CD4-positive, alpha-beta T cell treated with Interleukin-17A for 1 hour (primary cell): ENCODE measurements around the gene RIOK2.
"Not testable (repeated sequence)": the region's sequence is repeated elsewhere in the genome, so short reads cannot be mapped to it uniquely, and the experiment has no call there.

Experiments
- DNase-seq: peaks from one replicate; pipeline ENCODE4 v3.0.0-alpha.2; 2020

The RIOK2 gene

DNA sequence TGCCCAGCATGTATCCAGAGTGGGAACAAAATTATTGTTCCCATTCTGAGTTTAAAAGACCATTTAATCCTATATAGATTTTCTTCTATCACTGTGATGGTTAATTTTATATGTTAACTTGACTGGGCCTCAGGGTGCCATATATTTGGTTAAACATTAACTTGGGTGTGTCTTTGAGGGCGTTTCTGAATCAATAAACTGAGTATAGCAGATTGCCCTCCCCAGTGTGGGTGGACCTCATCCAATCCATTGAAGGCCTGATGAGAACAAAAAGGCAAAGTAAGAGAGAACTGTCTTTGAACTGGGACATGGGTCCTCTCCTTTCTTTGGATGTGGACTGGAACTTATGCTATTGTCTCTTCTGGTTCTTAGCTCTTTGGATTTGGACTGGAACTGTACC is 17.3 kb downstream of the RIOK2 start:
- no peak for DNase-seq

DNA sequence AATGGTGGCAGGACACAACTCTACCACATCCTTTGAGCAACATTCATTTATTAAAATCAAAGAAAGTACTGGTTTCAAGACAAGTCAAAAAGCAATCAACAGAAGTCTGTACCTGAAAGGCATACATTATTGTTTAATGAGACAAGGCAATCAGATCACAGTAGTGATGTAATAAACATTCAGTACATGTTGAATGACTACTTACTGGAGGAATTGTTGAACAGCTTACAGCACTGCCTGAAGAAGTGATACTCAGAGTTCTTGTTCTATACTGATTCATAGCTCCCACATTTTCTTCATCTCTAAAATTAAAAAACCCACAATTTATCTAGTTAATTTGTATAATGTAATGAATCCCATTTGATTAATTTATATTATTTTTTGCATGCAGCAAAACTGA is 18.2 kb downstream of the RIOK2 start:
- no peak for DNase-seq

DNA sequence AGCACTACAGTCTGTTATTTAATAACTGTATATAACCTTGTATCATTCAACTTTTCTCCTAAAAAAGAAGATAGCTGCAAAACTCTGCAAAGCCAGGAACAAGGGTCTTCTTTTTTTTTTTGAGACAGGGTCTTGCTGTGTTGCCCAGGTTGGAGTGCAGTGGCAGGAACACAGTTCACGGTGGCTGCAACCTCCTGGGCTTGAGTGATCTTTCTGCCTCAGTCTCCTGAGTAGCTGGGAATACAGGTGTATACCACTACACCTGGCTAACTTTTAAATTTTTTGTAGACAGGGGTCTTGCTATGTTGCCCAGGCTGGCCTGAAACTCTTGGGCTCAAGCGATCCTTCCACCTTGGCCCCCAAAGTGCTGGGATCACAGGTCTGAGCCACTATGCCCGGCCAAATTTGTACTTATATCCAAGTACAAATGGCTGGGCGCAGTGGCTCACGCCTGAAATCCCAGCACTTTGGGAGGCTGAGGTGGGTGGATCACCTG is 19.2 kb downstream of the RIOK2 start:
- no peak for DNase-seq

DNA sequence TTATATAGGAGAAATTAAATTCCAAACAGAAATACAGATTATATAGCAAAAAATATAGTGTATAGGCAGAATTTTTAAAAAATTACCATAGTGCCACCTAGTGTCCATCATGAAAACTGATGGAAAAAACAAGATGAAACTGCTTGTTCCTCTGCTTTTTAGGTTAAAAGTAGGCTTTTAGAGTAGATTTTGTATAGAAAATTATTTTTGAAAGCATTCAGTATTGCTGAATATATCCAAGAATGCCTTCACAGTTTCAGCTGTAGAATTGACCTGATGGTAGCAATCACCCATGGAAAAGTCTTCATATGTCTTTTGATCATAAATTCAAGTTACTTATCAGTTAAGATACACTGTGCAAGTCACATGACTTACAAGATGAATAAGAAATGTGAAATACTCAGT is 19.7 kb downstream of the RIOK2 start:
- DNase-seq, result peak; percentile 54

DNA sequence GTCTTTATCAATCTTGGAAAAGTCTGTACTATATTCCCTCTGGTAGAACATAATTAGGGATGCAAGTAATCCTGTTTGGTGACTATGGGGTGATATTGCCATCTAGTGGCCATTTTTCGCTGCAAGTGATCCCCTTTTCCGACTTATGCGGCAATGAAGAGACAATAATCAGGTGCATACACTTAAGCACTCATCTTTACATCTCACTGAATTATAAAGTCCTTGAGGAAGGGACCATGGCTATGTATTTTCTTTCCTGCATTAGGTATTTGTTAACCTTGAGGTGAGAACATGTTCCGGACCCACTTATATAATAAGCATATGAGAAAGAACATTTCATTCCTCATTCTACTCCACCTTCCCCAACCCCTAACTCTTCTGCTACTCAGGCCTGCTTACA is 21.0 kb downstream of the RIOK2 start:
- DNase-seq, result peak; percentile 70

DNA sequence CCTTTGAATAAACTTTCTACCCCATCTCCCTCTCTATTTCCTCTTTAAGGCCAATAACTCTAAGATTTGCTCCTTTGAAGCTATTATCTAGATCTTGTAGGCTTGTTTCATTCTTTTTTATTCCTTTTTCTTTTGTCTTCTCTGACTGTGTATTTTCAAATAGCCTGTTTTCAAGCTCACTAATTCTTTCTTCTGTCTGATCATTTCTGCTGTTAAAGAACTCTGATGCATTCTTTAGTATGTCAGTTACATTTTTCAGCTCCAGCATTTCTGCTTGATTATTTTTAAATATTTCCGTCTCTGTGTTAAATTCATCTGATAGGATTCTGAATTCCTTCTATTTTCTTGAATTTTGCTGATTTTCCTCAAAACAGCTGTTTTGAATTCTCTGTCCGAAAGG is 25.4 kb downstream of the RIOK2 start:
- DNase-seq, result no peak

DNA sequence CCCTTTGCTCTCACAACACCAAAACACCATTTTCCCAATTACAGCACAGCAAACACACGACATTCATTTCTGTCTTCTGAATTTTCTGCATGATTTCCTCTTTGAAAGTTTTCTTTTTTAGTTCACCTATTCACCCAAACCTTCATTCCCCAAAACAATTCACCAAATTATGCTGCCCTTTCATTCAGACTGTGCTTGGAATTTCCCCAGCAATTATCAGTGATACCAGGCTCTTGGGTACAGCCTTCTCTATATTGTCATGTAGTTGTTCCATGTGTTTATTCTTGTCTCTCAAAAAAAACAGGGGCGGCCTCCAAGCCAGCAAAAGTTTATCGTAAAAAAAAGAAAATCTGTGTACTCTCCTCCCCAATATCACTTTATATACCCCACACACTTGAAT is 31.7 kb downstream of the RIOK2 start:
- no peak for DNase-seq

DNA sequence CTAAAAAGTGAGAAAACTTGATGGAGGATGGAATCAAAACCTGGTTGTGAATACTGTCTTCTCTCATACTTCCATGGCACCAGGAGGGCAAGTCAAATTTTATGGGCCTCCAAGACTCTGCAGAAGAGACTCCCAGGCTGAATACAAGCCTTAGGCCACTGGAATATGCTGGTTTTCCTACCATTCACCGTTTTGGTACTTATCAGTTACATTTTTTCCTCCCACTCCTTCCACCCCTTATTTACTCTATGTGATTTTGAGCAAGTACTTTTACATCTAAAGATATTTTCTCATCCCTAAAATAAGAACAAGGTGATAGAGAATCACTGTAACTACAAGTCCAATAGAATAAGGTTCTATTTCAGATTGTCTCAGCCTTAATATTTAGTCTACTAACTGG is 32.6 kb downstream of the RIOK2 start:
- DNase-seq, result no peak

DNA sequence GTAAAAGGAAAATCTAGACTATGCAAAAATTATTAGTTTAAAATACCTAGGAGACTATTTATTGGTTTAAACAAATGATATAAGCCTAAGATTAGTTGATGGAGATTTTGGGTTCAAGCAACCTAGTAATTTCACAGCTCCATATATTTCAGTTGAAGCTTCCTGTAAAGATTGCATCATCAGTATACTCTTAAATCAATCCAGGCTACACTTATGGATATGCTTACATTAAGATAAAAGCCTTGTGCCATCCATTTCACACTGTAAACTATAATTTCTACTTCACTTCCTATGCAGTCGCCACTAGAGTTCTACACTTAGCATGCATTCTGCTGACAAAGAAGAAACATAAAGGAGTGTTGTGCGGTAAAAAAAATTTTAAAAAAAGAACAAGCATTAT is 33.3 kb downstream of the RIOK2 start:
- DNase-seq, result no peak

DNA sequence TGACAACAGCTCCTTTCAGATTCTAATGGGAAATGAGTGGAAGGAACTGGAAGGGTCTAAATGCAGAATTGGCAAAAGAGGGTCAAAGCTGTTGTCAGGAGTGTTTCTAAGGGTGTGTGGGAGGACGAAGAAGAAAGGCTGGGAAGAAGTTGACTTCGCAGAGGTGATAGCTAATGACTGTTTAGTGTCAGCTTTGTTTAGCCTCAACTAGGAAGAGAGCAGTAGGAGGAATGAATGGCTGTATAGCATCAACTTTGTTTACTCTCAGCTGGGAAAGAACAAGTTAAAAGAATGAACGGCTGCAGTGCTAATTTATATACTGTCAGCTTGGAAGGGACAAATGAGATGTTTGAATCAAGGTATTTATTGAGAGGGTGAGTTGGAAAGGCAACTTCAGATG is 34.8 kb downstream of the RIOK2 start:
- DNase-seq, result no peak

DNA sequence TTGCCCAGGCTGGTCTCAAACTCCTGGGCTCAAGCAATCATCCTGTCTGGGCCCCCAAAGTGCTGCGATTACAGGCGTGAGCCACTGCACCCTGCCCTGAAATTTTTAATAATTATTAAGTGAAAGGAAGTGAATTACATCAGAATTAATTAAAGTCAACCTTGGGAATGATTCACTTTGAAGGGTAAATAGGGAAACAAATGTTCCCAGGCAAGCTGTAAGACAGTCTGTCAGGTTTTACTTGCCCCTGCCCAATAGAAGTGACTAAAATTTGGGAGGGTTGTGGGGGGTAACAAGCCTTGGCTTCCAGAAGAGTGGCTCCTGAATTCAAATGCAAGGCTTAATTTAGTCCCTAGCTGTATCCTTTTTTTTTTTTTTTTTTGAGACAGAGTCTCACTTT is 39.3 kb downstream of the RIOK2 start:
- no peak for DNase-seq

DNA sequence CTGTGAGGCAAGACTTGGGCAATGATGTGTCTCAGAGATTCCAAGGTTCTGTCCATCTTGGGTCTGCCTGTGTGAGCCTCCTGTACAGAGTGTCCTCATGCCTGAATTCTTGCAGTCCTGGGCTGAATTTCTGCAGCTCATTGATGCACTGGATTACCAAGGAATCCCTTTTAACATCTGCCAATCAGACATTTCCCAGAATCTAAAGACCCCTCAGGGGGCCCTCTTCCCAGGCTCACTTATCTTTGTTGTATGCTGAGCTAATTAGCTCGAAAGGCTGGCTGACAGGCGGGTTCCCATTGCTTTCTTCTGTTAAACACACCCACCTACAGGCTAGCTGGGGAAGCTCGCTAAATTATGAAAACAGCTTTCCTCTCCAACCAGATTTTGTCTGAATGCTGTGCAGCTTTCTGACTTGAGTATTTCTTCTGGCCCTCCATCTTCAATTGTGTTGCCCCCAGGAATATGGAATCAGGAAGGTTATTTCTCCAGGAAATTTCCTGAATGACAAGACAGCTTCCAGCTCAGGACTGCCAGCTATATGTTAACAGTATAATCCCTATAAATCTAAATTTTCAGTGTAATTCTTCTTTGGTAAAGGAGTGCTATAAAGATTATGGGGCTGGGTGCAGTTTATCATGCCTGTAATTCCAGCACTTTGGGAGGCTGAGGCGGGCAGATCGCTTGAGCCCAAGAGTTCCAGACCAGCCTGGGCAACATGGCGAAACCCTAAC is 40.4 kb downstream of the RIOK2 start, which contains the start of gene LIX1:
Gene LIX1 (minus strand): TSS at position 91 of the 734 bp plus-strand sequence. CDS start 35 bp downstream, at position 56.
- DNase-seq, result peak; percentile 43

DNA sequence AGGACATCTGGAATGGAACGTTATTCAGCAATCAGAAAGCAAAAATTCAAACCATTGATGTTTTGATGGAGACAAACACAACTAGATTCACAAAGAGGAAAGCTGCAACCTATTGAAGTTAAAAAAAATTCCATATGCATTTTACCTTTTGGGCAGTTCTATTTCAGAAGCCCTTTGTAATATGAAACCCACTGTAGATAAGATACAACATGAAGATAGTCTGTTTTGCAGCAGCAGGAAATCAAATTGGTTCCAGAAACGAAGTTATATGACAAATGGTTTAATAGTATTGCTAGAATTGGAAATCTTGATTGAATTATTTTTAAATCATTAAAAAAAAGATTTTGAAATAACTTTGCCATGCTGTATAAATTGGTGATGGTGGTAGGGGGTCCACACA is 41.5 kb downstream of the RIOK2 start:
- DNase-seq, result no peak

DNA sequence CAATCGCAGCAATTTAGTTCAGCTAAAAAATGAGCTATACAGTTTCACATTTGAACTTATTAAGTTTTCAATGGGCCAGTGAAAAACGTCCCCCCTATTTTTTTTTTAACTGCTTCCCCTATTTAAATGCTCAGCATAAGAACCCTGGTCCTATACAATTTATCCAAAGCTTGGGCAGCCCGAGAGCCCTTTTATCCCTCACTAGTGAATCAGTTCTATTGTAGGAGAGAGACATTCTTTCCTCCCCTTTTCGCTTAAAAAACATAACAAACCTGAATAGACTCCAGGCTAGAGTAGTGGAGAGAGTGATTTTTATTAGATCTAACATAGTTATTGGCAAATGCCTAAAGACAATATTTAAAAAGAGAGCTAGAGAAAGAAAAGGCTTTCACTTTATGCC is 42.0 kb downstream of the RIOK2 start:
- DNase-seq, result no peak

DNA sequence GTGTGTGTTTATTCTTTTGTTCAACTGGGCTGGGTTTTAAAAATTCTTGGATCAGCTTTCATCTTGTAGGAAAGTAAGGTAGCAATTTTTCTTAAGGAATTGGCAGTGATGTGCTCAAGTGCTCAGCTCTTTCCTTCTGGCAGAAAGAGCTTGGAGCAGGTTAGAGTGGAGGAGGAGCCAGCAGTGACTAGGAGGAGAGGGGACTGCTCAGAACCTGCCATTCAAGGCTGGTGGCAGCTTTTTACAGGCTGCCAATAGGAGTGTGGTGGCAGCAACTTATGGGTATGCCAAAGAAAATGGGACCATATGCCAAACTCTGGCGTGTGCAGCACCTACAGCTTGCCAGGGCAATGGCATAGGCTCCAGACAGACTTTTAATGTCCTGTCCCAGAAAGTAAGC is 42.8 kb downstream of the RIOK2 start:
- DNase-seq, result not testable (repeated sequence)

DNA sequence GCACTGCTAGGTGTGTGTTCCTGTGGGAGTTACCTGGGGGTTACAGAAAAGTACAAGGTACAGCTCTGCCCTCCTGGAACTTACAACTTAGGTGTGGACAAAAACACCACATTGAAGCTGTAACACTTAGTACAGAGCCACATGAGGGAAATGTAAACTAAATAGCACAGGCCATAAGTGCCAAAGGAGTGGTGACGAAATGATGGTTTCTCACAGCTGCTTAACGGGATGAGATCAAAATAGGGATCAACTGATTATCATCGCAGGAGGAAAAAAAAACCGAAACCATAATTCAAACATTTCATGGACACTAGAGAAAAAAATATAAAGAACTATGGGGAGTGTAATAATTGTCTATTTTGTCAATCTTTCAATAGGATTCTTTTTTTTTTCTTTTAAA is 46.6 kb downstream of the RIOK2 start:
- no peak for DNase-seq

DNA sequence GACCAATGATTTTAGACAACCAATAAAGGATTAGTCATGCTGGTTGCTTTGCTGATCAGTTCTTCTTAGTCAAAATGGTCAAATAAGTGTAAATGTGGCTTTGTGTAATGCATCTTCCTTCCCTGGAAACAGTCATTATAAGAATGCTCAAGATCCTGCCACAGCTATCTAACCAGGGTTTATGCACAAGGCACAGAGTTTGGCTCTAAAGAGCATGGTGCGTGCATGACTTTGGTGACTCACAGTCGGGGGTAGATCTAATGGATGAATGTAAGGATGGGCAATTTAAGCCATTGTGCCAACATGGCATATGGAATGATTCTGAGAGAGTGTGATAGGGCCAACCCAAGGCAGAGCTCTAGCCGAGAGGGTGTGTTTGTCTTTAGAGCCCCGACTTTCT is 47.2 kb downstream of the RIOK2 start:
- DNase-seq, result no peak

DNA sequence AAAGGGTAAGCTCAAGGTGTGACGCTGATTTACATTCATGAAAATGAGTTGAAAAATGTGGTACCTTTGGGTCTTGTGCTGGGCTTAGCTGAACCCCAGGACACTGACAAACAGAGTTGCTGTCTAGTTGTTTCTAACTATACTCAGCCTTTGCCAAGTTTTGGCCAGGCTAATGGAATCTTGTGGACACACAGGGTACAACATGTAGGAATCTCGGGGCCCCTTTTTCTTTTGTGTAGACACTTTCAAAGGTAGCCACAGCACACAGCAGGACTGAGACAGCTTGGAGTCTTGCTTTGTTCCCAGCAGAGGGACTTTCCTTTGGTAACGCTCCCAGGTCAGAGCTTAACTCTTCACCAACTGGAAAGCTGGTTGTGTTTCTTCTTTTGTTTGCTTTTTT is 48.4 kb downstream of the RIOK2 start:
- no peak for DNase-seq

DNA sequence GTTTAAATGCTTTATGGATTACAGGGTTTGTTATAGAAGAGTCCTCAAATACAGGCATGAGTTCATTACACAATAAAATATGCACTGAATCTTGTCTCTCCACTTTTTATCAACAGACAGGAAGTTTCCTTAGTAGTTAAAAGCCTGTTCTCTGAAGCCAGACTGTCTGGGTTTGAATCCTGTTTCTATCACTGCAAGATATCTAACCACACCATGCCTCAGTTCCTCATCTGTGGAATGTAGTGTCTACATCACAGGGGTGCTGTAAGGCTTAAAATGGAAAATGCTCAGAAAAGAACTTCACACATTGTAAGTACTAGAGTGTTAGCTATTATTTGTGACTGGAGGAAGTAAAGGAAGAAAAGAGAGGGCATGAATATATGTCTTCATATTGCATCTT is 49.9 kb downstream of the RIOK2 start:
- no peak for DNase-seq

DNA sequence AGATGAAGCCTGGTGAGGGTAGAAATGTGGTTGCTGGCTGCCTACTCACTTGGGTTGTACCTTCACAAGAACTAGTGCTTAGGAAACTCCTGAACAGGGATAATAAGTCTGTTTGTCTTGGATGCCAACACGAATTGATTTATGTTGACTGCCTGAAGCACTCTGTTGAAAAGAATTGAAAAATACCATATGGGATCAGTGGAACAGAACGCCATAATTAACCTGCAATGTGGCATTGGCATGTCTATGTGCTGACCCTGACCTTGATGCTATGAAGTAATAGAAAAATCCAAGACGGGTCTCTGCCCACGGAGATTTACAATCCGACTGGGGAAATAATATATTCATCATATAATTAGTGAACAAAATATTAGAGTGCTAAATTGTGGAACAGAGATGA is 51.1 kb downstream of the RIOK2 start:
- no peak for DNase-seq

DNA sequence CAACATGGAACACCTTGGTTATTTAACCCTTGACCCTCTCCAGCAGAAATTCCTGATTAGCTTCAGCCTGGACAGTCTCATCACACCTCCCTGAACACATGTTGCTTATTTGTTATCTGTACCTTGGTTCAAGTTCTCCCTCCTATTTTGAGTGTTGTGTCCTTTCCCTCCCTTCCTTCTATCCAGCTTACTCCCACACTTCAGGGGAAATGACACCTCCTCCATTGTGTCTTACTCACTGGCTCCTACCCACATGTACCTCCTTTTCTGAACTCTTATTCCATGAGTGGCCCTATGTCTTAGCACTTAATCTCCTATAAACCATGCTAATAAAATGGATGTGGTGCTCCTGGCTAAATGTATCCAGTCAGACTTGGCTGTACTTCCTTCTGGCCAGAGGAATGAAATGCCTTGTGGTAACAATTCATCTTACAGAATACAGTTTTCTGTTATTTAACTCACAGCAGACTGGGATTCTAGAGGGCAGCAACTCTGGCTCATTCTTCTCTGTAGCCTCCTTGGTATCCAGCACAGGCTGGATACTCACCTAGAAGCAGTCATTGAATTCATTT is 51.8 kb downstream of the RIOK2 start:
- DNase-seq, result no peak

DNA sequence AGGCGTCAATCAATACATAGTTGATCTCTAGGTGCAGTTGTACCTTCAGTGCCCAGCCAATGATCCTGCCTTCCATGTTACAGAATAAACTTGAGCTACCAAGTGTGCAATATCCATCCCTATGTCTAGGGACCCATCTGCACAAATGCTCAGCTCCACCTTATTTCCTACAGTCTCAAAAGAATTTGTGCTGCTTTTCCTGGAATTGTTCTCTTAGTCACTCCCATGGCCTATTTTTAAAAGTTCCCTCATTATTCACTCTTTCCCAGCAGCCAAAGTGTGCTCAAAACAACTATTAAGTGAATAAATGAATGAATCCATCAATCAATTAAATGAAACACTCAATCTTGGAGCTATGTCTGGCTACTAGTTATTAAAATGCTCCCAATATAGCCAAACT is 55.3 kb downstream of the RIOK2 start:
- no peak for DNase-seq

DNA sequence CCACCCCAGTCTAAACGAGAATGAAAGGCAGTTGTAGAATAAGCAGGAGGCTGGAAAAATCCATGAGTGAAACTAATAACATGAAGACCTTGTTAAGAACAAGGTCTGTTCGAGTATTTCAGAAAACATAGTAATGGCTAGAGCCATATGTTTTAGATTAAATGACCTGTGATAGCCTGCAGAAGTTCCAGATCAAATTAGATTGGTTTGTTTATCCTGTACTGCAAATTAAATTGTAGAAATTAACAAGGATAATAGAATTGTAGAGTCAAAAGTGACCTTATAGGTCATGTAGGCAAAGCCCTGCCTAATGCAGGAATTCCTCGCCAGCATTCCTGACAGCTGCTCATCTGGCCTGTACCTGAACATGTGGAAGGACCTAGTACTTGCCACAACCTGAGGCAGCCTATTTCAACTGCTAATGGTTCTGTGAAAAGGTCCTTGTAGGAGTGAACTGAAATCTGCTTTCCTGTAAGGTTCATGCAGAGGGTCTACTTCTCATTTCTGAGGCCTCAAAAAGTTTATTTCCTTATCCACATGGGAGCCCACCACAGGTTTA is 57.8 kb downstream of the RIOK2 start:
- DNase-seq, result no peak

DNA sequence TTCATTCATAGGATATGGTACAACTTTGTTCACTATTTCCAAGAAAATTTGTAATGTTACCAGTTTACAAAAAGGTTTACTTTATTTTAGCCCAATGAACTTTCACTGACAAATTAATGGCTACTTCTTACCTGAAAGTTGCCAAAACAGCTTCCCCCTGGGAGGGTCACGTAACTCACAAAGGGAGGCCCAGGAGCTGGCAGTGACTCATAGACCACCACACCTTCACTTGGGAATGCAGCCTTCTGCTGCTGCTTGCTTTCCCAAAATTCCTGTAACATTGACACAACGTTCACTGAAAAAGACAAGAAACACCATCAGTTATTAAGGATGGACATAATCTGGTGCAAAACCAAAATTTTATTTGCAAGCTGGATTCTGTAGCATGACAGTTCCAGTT is 58.7 kb downstream of the RIOK2 start:
- DNase-seq, result no peak

DNA sequence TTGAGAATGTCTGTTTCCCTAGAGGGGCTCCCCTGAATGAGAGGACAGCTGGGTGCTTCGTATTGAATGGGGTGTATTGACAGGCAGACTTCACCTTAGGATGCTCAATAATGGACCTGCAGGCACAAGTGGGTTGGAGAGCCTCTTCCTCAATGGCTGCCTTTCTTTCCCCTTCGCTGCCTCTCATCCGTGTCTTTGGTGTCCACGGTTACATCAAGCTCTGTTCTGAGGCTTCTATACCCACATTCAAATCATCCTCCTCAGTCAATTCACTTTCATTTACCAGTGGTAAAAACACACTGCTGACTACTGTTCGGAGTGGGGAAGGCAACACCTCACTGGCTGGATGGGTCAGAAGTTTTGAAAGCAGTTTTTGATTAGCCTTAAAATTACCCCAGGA is 61.2 kb downstream of the RIOK2 start:
- no peak for DNase-seq
